RPMI7951 (cell line): ENCODE results near the gene SUB1. TPM values are rescaled to one million over a fixed set of nuclear protein-coding genes. Genes with fewer than 3 reads are reported as not detected.
A peak's percentile ranks its signal among the peaks of the same experiment; 100 is the strongest.
"Not testable (repeated sequence)": the region's sequence is repeated elsewhere in the genome, so short reads cannot be mapped to it uniquely, and the experiment has no call there.

Experiments used
- DNase-seq: peaks from one replicate; pipeline ENCODE4 v3.0.0-alpha.2; 2012; ENCODE audit warnings: low read depth
- total RNA-seq: library from RNA; depleted of rRNA; stranded (reverse); fragments of >200 nt; shearing (Covaris generic); gene quantifications from 2 replicates; pipeline ENCODE4 v1.2.3, GENCODE V29; 2014; rRNA removed

SUB1 gene
- 391 and 400 TPM in 2 replicates for total RNA-seq

- peak; percentile 90 for DNase-seq
Measured at GRCh38 chr5:32585446-32586275, at the start of gene SUB1. Gene SUB1 (plus strand): TSS chr5:32585557. CDS start chr5:32588513, 2,956 bp downstream.

- no peak for DNase-seq
Measured at GRCh38 chr5:32536246-32536645, 49.1 kb upstream of the SUB1 start.

GRCh38 chr5:32537437-32538029, 47.8 kb upstream of the SUB1 start:
- peak; percentile 88 for DNase-seq

GRCh38 chr5:32538031-32538547, 47.3 kb upstream of the SUB1 start:
- no peak for DNase-seq

GRCh38 chr5:32539981-32540845, 45.1 kb upstream of the SUB1 start:
- DNase-seq, result no peak

- DNase-seq, result peak; percentile 63
Measured at GRCh38 chr5:32541241-32541640, 44.1 kb upstream of the SUB1 start.

GRCh38 chr5:32542216-32543059, 42.9 kb upstream of the SUB1 start:
- peak; percentile 85 for DNase-seq

- peak; percentile 67 for DNase-seq
Measured at GRCh38 chr5:32543291-32543690, 42.1 kb upstream of the SUB1 start.

- DNase-seq, result peak; percentile 22
Measured at GRCh38 chr5:32545102-32545800, 40.1 kb upstream of the SUB1 start.

GRCh38 chr5:32551194-32551593, 34.2 kb upstream of the SUB1 start:
- DNase-seq, result no peak

GRCh38 chr5:32551865-32552264, 33.5 kb upstream of the SUB1 start:
- DNase-seq, result no peak

GRCh38 chr5:32552491-32552890, 32.9 kb upstream of the SUB1 start:
- not testable (repeated sequence) for DNase-seq

- no peak for DNase-seq
Measured at GRCh38 chr5:32552936-32553335, 32.4 kb upstream of the SUB1 start.

- DNase-seq, result not testable (repeated sequence)
Measured at GRCh38 chr5:32554181-32554780, 31.1 kb upstream of the SUB1 start.

GRCh38 chr5:32556543-32556942, 28.8 kb upstream of the SUB1 start:
- not testable (repeated sequence) for DNase-seq

GRCh38 chr5:32559411-32559810, 25.9 kb upstream of the SUB1 start:
- no peak for DNase-seq

- DNase-seq, result peak; percentile 15
Measured at GRCh38 chr5:32559921-32560320, 25.4 kb upstream of the SUB1 start.

- DNase-seq, result no peak
Measured at GRCh38 chr5:32562056-32562455, 23.3 kb upstream of the SUB1 start.

GRCh38 chr5:32562843-32563242, 22.5 kb upstream of the SUB1 start:
- no peak for DNase-seq

GRCh38 chr5:32563614-32564013, 21.7 kb upstream of the SUB1 start:
- no peak for DNase-seq
